HEK293 (cell line): ENCODE measurements around the gene RNF212.

ENCODE experiments used
- CTCF ChIA-PET: fragments of 350-600 bp; formaldehyde crosslinking; extraction: SDS; loops from one replicate; lab custom pipeline; 2021; ENCODE audit warnings: antibody characterized with exemption; lab: Yijun Ruan, JAX
- POLR2A ChIA-PET: fragments of 300-600 bp; formaldehyde crosslinking; extraction: SDS; loops from one replicate; lab custom pipeline; 2020; ENCODE audit warnings: antibody characterized with exemption, inconsistent platforms; lab: Yijun Ruan, JAX
- H3K27ac ChIP-seq: fragments of 200-500 bp; sonication (Bioruptor generic); 2 replicates; pipeline ENCODE4 v1.5.1; 2014; ENCODE audit warnings: low read depth, low read length, control low read depth, inconsistent platforms; ENCODE audit errors: extremely low read depth
- H3K36me3 ChIP-seq, 2 experiments: fragments of 200-500 bp in 1 of 2; sonication (Bioruptor generic) in 1 of 2; 1 replicate in 1 of 2; 2 replicates in 1 of 2; pipeline ENCODE4 v1.5.1; 2014 to 2017; ENCODE audit warnings: inconsistent platforms in 2 of 2, low read length in 2 of 2; ENCODE audit not compliant: control insufficient read depth in 2 of 2, insufficient read depth in 1 of 2
- H3K4me1 ChIP-seq: fragments of 200-500 bp; sonication (Bioruptor generic); 2 replicates; pipeline ENCODE4 v1.5.1; 2014; ENCODE audit warnings: mild to moderate bottlenecking, low read length, inconsistent platforms; ENCODE audit not compliant: control insufficient read depth, insufficient read depth
- H3K4me3 ChIP-seq: 2 replicates; pipeline ENCODE4 v1.5.1; 2011; ENCODE audit warnings: low read depth, mild to moderate bottlenecking, control low read depth, low read length, moderate library complexity
- H3K9me3 ChIP-seq: fragments of 200-500 bp; sonication (Bioruptor generic); 2 replicates; pipeline ENCODE4 v1.5.1; 2014; ENCODE audit warnings: low read depth, low read length, inconsistent platforms; ENCODE audit not compliant: control insufficient read depth, insufficient read depth
- HOXC10 ChIP-seq: sonication (generic); formaldehyde crosslinking; IDR thresholded peaks from 2 replicates; pipeline ENCODE4 v1.8.1; 2023; ENCODE audit warnings: mild to moderate bottlenecking, missing genetic modification reagents
- HOXD13 ChIP-seq: sonication (generic); formaldehyde crosslinking; IDR thresholded peaks from 2 replicates; pipeline ENCODE4 v1.8.0; 2022; ENCODE audit warnings: missing genetic modification reagents, borderline replicate concordance
- KLF7 ChIP-seq: fragments of 450-650 bp; formaldehyde crosslinking; IDR thresholded peaks from 2 replicates; pipeline ENCODE4 v1.5.1; 2016; ENCODE audit warnings: missing biosample characterization, missing genetic modification characterization, borderline replicate concordance
- PRDM1 ChIP-seq: fragments of 450-650 bp; formaldehyde crosslinking; IDR thresholded peaks from 2 replicates; pipeline ENCODE4; 2016; ENCODE audit warnings: missing biosample characterization, missing genetic modification characterization
- TRIM28 ChIP-seq: IDR thresholded peaks from 2 replicates; pipeline ENCODE4 v1.6.1; 2011; ENCODE audit warnings: low read length, control low read depth, borderline replicate concordance
- ZBTB1 ChIP-seq: fragments of 450-650 bp; formaldehyde crosslinking; IDR thresholded peaks from 2 replicates; pipeline ENCODE4 v1.5.1; 2016; ENCODE audit warnings: missing biosample characterization, missing genetic modification characterization
- ZBTB21 ChIP-seq: fragments of 450-650 bp; formaldehyde crosslinking; IDR thresholded peaks from 2 replicates; pipeline ENCODE4 v1.5.1; 2017; ENCODE audit warnings: missing biosample characterization, missing genetic modification characterization
- ZFP41 ChIP-seq: fragments of 450-650 bp; formaldehyde crosslinking; IDR thresholded peaks from 2 replicates; pipeline ENCODE4 v1.5.1; 2016; ENCODE audit warnings: missing biosample characterization, missing genetic modification characterization, borderline replicate concordance
- ZNF112 ChIP-seq: fragments of 450-650 bp; formaldehyde crosslinking; IDR thresholded peaks from 2 replicates; pipeline ENCODE4 v1.5.0; 2017; ENCODE audit warnings: missing biosample characterization, missing genetic modification characterization
- ZNF133 ChIP-seq: fragments of 450-650 bp; formaldehyde crosslinking; IDR thresholded peaks from 2 replicates; pipeline ENCODE4 v1.5.1; 2016; ENCODE audit warnings: missing biosample characterization, missing genetic modification characterization
- ZNF274 ChIP-seq, 2 experiments: fragments of 200-500 bp in 1 of 2; fragments of 450-650 bp in 1 of 2; sonication (Bioruptor generic) in 1 of 2; formaldehyde crosslinking in 1 of 2; IDR thresholded peaks; 2 replicates each; pipeline versions ENCODE4 v1.5.1 to v1.6.1; 2014 to 2016; ENCODE audit warnings: borderline replicate concordance in 1 of 2, inconsistent platforms in 1 of 2, low read length in 1 of 2, missing biosample characterization in 1 of 2, missing genetic modification characterization in 1 of 2
- ZNF423 ChIP-seq: fragments of 450-650 bp; formaldehyde crosslinking; IDR thresholded peaks from 2 replicates; pipeline ENCODE4 v1.5.1; 2016; ENCODE audit warnings: missing biosample characterization, missing genetic modification characterization
- ZNF521 ChIP-seq: fragments of 450-650 bp; formaldehyde crosslinking; IDR thresholded peaks from 2 replicates; pipeline ENCODE4 v1.5.1; 2017; ENCODE audit warnings: missing biosample characterization, mild to moderate bottlenecking, missing genetic modification characterization
- ZNF530 ChIP-seq: fragments of 450-650 bp; formaldehyde crosslinking; IDR thresholded peaks from 2 replicates; pipeline ENCODE4 v1.5.1; 2016; ENCODE audit warnings: low read depth, missing biosample characterization, missing genetic modification characterization
- TF ChIP-seq, protein P1 (sequence below): fragments of 450-650 bp; formaldehyde crosslinking; IDR thresholded peaks from 2 replicates; pipeline ENCODE4 v1.5.1; 2016; ENCODE audit warnings: missing biosample characterization, missing genetic modification characterization, low read depth
- TF ChIP-seq, protein P2 (sequence below): fragments of 450-650 bp; formaldehyde crosslinking; IDR thresholded peaks from 2 replicates; pipeline ENCODE4 v1.5.1; 2016; ENCODE audit warnings: missing biosample characterization, missing genetic modification characterization
- TF ChIP-seq, protein P3 (sequence below): fragments of 450-650 bp; formaldehyde crosslinking; conservative IDR thresholded peaks from 2 replicates; pipeline ENCODE4 v1.5.1; 2016; ENCODE audit warnings: low read depth, missing biosample characterization, missing genetic modification characterization
- TF ChIP-seq, protein P4 (sequence below): fragments of 450-650 bp; formaldehyde crosslinking; IDR thresholded peaks from 2 replicates; pipeline ENCODE4 v1.5.1; 2016; ENCODE audit warnings: missing biosample characterization, missing genetic modification characterization

RNF212 gene

DNA sequence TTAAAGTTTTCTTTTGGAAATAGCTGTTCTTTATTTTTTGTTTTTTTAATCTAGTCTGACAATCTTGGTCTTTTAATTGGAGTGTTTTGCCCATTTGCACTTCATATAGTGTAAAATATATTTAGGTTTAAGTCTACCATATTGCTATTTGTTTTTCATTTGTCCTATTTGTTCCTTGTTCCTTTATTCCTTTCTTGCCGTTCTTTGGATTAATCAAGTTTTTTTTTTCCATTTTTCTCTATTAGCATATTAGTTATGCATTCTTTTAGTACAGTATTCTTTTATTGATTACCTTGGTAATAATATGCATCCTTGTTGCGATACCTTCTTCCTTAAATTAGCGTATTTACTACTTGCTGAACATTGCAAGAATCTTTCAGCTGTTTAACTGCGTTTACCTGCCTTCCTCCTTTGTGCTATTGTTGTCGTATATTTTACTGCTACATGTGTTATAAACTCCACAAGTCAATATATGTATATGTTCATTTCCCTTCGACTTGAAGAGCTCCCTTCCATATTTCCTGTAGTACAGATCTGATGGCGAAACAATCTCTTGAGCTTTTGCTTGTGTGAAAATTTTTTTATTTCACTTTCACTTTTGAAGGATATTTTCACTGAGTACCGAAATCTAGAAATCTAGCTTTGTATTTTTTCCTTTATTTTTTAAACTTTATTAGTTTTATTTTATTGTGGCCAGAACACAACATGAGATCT, 23.9 kb upstream of the RNF212 start:
- Histone ChIP-seq H3K4me3 (no peak overlapping the region), H3K27ac (no peak overlapping the region), H3K36me3 (no peaks in the 10 kb centered on the region), H3K9me3 (no peaks in the 10 kb centered on the region), H3K4me1 (no peaks in the 10 kb centered on the region)
- TF ChIP-seq, protein P1, sequence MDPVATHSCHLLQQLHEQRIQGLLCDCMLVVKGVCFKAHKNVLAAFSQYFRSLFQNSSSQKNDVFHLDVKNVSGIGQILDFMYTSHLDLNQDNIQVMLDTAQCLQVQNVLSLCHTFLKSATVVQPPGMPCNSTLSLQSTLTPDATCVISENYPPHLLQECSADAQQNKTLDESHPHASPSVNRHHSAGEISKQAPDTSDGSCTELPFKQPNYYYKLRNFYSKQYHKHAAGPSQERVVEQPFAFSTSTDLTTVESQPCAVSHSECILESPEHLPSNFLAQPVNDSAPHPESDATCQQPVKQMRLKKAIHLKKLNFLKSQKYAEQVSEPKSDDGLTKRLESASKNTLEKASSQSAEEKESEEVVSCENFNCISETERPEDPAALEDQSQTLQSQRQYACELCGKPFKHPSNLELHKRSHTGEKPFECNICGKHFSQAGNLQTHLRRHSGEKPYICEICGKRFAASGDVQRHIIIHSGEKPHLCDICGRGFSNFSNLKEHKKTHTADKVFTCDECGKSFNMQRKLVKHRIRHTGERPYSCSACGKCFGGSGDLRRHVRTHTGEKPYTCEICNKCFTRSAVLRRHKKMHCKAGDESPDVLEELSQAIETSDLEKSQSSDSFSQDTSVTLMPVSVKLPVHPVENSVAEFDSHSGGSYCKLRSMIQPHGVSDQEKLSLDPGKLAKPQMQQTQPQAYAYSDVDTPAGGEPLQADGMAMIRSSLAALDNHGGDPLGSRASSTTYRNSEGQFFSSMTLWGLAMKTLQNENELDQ (tag by site-specific recombination), result no peak
- TF ChIP-seq, protein P2, sequence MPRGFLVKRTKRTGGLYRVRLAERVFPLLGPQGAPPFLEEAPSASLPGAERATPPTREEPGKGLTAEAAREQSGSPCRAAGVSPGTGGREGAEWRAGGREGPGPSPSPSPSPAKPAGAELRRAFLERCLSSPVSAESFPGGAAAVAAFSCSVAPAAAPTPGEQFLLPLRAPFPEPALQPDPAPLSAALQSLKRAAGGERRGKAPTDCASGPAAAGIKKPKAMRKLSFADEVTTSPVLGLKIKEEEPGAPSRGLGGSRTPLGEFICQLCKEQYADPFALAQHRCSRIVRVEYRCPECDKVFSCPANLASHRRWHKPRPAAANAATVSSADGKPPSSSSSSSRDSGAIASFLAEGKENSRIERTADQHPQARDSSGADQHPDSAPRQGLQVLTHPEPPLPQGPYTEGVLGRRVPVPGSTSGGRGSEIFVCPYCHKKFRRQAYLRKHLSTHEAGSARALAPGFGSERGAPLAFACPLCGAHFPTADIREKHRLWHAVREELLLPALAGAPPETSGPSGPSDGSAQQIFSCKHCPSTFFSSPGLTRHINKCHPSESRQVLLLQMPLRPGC (tag by site-specific recombination), result no peak
- no peak for TF ChIP-seq ZNF423 (tag by site-specific recombination)
- no peak for TF ChIP-seq ZNF530 (tag by site-specific recombination)
- TF ChIP-seq, protein P3, sequence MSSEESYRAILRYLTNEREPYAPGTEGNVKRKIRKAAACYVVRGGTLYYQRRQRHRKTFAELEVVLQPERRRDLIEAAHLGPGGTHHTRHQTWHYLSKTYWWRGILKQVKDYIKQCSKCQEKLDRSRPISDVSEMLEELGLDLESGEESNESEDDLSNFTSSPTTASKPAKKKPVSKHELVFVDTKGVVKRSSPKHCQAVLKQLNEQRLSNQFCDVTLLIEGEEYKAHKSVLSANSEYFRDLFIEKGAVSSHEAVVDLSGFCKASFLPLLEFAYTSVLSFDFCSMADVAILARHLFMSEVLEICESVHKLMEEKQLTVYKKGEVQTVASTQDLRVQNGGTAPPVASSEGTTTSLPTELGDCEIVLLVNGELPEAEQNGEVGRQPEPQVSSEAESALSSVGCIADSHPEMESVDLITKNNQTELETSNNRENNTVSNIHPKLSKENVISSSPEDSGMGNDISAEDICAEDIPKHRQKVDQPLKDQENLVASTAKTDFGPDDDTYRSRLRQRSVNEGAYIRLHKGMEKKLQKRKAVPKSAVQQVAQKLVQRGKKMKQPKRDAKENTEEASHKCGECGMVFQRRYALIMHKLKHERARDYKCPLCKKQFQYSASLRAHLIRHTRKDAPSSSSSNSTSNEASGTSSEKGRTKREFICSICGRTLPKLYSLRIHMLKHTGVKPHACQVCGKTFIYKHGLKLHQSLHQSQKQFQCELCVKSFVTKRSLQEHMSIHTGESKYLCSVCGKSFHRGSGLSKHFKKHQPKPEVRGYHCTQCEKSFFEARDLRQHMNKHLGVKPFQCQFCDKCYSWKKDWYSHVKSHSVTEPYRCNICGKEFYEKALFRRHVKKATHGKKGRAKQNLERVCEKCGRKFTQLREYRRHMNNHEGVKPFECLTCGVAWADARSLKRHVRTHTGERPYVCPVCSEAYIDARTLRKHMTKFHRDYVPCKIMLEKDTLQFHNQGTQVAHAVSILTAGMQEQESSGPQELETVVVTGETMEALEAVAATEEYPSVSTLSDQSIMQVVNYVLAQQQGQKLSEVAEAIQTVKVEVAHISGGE (tag by site-specific recombination), result no peak
- no peak for TF ChIP-seq ZFP41 (tag by site-specific recombination)
- no peak for TF ChIP-seq PRDM1 (tag by site-specific recombination)
- TF ChIP-seq ZBTB1 (tag by site-specific recombination), result no peak
- no peak for TF ChIP-seq KLF7
- no peak for TF ChIP-seq ZNF133 (tag by site-specific recombination)
- TF ChIP-seq HOXC10, result no peak
- TF ChIP-seq, protein P4, sequence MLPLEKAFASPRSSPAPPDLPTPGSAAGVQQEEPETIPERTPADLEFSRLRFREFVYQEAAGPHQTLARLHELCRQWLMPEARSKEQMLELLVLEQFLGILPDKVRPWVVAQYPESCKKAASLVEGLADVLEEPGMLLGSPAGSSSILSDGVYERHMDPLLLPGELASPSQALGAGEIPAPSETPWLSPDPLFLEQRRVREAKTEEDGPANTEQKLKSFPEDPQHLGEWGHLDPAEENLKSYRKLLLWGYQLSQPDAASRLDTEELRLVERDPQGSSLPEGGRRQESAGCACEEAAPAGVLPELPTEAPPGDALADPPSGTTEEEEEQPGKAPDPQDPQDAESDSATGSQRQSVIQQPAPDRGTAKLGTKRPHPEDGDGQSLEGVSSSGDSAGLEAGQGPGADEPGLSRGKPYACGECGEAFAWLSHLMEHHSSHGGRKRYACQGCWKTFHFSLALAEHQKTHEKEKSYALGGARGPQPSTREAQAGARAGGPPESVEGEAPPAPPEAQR (tag by site-specific recombination), result no peak
- no peak for TF ChIP-seq ZBTB21 (tag by site-specific recombination)
- TF ChIP-seq ZNF274 (IDR thresholded peaks at IDR 0.05; ENCODE audit: low read length), result no peak
- TF ChIP-seq ZNF274 (tag by site-specific recombination; IDR thresholded peaks at IDR 0.05; ENCODE audit: borderline replicate concordance), result no peak
- TF ChIP-seq TRIM28, result no peak
- TF ChIP-seq HOXD13 (CRISPR knock-in tag), result no peak
- TF ChIP-seq ZNF112 (tag by site-specific recombination), result no peak
- no peak for TF ChIP-seq ZNF521 (tag by site-specific recombination)
- POLR2A ChIA-PET, result no interaction called here
- CTCF ChIA-PET, result interaction anchor here (0.7 to 1.3 kb wide), 3 partner anchors 31 to 345 kb away, joined by 3 to 8 read pairs (median 4); no protein-coding TSS in a partner anchor
